Iris pigment epithelial cell (primary cell): ENCODE measurements around the gene FAM184A.

Experiments used
- DNase-seq: peaks from one replicate; pipeline ENCODE4 v3.0.0-alpha.2; 2011; ENCODE audit warnings: low read depth

The FAM184A gene

DNA sequence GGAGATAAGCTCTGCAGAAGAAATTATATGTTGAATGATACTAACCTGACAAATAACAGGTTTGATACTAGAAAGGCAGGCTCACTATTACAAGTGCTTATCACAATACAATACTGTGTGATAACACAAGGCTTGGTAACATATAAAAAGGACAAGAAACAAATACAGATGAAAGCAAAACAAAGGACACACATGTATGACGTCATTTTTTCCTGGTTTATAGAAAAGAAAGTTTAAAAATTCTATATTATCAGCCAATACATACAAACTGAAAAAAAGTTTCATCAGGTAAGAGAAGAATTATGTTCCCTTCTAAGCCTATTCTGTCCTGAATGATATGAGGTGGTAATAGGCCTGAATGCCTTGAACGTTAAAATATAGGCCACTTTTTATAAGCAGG lies 111.2 kb downstream of the FAM184A start:
- DNase-seq = no peak

DNA sequence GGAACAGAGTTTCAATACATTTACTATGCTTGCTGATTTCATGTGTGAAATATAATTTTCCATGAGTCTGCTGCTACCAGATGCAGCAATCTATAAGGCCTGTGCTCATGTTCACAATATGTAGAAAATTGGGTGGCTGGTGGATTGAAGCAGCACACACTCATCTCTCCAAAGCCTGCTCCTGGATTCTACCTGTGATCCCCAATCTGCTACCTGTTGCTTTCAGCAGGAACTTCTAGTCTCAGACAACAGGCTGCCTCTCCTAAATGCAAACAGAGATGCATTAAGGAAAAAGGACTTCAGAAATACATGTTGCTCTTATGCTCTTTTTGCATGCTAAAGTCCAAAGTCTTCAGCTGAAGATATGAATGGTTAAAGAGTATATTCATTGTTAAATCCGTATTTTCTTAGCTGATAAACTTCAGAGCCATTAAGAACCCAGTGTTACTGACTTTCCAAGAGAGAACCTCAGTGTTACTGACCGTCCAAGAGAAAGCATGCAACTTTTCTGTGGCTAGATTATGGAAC lies 112.6 kb downstream of the FAM184A start:
- DNase-seq = no peak

DNA sequence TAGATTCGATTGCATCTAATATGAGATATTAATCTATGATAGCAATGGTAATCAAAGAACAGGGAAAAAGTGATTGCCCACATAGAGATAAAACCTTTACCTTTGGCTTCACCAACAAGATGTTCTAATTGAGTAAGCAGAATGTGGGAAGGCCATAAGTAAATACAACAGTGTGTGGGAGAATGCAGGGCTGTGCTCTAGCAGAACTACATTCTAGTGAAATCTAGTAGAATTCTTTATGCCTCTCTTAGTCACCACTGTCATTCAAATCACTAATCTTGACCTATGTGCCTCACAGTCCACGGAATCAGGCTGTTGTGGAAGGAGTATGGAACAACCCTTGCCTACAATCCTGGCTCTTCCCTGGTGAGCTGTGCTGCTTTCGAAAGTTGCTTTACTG lies 113.1 kb downstream of the FAM184A start:
- DNase-seq = no peak

DNA sequence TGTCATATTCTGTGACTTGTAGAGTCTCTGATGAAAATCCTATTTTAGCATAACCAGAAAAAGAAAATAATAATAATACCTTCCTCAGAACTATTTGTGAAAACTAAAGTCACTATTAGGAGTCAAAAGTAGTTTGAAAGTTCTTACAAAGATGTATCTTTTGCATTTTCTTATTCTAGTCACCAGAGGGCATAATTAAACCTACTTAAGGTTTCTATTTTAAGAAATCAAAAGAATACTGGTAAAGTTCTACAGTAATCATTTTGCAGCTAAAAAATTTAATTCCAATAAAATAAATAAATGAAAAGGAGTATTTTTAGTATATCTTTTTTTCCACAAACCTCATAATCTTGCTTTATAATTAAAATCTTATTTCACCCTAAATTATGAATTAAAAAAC lies 115.5 kb downstream of the FAM184A start:
- DNase-seq = peak; percentile 20

DNA sequence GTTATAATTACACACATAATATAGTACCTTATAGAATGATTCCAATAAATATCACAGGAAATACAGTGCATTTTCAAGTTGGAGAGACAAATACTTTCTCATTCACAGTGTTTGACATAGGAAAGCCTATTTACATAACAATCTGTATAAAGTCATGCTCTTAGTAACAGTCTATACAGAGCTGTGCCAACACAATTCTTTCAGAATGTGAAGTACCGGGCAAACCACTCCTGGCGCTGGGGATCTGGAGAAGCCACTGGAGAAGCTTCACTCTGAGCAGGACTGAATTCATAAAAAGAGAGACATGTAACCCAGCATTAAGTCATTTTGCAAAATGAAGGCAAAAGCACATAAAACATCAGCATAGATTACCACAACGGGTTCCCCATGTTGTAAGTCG lies 118.6 kb downstream of the FAM184A start:
- no peak for DNase-seq

DNA sequence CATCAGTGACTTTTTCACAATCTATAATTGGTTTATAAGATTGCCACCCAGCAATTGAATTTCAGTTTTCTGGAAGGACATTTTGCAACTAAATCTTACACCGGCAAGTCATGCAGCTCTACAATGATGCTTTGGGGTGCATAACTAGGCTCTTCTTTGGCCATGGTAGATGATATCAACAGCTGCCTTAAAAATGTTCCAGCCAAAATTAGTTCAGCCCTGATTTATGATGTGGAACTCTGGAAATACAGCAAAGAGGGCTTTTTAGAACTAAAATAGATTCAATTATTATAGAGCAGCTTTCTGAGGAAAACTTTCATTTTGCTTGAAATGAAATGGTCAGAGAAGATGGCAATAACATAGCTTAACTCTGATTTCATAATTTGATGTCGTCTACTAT lies 125.1 kb downstream of the FAM184A start:
- no peak for DNase-seq

DNA sequence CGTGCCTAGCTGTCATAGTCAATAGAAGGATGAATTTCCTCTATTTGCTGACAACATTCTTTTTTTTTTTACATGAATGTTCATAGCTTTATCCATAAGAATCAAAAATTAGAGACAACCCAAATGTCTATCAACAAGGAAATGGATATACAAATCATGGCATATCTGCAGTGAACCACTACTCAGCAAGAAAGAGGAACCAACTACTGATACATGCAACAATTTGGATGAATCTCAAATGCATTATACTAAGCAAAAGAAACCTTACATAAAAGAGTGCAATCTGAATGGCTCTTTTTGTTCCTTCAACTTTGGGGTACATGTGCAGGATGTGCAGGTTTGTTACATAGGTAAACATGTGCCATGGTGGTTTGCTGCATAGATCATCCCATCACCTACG lies 125.8 kb downstream of the FAM184A start:
- no peak for DNase-seq

DNA sequence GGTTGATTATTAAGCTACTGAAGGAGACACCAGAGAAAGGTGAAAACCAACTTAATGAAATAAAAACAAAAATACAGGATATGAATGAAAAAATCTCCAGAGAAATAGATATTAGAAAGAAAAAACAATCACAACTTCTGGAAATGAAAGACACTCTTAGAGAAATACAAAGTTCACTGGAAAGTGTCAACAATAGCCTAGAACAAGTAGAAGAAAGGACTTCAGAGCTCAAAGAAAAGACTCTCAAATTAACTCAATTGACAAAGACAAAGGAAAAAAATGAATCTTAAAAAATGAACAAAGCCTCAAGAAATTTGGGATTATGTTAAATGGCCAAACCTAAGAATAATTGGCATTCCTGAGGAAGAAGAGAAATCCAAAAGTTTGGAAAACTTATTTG lies 133.2 kb downstream of the FAM184A start:
- no peak for DNase-seq

DNA sequence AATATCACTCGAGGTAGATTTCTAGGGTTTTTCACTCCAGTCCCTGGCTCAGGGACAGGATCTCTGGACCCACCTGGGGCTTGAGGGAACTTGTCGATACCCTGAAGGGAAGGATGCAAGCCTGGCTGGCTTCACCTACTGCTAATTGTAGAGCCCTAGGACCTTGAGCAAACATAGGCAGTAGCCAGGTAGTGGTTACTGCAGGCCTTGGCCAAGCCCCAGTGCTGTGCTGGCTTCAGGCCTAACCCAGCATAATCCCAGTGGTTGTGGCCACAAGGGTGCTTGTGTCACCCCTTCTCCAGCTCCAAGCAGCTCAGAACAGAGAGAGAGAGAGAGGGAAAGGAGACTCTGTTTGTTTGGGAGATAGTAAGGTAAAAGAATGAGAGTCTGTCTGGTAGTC lies 137.7 kb downstream of the FAM184A start:
- DNase-seq = peak; percentile 2

DNA sequence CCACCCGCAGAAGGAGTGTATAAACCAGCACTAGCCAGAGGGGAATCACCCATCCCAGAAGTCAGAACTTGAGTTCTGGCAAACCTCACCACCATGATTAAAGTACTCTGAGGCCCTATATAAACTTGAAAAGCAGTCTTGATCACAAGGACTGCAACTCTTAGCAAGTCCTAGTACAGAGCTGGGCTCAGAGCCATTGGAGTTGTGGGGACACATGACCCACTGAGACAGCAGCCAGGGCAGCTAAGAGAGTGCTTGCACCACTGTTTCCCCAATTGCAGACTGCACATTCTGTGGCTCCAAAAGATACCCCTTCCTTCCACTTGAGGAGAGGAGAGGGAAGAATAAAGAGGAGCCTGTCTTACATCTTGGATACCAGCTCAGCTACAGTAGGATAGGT lies 138.8 kb downstream of the FAM184A start:
- DNase-seq = no peak

DNA sequence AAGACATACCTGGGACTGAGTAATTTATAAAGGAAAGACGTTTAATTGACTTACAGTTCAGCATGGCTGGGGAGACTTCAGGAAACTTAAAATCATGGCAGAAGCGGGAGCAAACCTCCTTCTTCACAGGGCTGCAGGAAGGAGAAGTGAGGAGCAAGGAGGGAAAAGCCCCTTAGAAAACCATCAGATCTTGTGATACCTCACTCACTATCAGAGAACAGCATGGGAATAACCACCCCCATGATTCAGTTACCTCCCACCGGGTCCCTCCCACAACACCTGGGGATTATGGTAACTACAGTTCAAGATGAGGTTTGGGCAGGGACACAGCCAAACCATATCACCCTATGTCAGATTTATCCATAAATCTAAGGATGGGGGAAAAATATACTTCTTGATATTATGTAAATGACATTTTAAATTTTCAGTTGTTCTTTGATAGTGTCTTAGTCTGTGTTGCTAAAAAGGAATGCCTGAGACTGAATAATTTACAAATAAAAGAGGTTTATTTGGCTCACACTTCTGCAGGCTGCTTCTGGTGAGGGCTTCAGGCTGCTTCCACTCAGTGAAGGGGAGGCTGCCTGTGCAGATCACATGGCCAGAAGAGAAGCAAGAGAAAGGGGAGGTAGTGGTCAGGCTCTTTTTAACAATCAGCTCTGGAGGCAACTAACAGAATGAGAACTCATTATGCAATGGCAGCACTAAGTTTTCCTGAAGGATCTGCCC lies 142.3 kb downstream of the FAM184A start:
- DNase-seq = no peak

DNA sequence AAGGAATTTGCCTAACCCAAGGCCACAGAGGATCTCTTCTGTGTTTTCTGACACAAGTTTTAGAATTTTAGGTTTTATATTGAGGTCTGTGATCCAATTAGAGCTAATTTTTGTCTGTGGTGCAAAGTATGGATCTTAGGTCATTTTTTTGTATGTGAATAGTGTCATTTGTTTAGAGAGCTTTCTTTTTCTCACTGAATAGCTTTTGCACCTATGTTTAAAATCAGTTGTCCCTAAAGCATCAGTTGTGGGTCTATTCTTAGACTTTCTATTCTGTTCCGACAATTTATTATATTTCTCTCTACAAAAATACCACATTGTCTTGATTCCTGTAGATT lies 143.2 kb downstream of the FAM184A start:
- DNase-seq = no peak

DNA sequence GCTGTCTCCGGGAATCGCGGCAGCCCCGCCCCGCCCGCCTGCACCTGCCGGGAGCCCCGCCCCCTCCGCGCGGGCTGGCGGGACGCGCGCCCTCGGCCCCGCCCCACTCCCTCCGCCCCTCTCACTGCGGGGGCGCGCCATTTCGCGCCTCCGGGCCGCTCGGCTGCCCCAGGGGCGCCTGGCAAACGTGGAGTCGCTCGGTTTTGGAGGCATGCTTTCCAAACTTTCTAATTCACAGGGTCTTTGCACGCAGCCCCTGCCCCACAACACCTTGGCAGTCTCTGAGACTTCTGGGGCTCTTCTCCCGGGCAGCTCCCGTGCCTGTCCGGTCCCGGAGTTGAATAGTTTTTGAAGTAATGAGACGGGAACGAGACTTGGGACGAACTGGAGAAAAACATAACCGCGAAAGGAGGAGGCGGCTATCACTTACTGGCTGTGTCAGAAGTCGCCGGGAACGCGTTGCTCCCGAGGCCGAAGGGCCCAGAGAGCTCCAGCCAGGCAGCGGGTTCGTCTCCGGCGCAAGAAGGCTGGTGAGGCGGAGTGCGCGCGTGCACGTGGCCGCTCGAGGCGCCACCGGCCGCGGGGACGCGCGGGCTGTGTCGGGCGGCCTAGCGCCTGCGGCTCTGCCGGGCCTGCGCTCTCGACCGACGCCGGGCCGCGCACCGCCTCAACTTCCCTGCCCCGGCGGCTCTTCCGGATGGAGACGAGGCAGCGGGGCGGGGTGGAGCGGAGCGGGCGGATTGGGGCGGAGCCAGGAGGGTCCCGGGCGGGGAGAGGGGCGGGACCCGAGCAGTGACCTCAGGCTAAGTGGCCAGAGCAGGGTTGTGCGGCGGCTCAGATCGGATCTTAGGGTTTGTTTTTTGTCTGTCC lies 143.8 kb downstream of the FAM184A start, which contains the start of gene MCM9:
Gene MCM9, minus strand, starts transcription at position 699 of the 870 bp plus-strand sequence. CDS start 3,436 bp downstream, outside the sequence.
- peak; percentile 90 for DNase-seq

DNA sequence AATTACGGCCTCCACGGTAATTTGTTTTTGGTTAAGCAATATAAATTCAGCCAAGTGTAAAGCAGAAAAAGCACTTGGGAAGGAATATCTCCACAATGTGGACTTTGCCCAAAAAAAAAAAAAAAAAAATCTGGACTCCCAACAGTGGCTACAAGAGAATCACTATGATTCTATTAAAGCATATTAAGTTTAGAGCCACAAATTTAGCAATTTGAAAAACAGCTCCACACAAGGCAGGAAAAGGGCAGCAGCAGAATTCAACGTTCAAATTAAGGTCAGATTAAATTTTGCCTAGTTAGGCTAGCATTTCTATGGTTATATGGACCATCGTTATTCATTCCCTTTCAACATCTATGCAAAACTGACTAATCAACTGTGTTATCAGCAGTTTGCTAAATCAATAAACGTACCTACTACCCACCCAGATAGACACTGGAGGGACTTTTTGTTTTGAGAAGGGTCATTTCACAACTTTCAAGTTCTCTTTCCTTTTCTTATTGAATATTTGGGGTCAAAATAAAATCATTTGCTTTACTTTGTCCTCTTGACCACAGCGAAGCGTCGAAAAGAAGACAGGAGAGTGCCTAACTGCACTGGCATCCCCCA lies 144.5 kb downstream of the FAM184A start:
- DNase-seq = no peak

DNA sequence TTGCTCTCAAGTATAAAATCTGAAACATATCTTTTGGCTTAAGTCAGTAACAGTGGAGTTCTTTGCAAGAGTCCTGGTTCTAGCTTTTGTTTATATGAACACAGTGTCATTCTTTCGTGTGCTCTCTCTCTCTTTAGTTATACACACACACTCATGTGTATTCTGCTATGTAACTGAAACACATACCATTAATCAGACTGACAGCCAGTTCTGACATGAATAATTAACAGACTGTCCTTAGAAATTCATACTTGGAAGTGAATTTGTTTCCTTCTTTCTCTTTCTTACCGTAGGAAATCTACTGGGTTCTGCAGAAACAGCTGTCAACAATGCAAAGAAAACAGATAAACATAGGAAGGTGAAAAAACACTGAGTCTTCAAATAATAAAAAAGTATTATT lies 146.0 kb downstream of the FAM184A start:
- DNase-seq = no peak

DNA sequence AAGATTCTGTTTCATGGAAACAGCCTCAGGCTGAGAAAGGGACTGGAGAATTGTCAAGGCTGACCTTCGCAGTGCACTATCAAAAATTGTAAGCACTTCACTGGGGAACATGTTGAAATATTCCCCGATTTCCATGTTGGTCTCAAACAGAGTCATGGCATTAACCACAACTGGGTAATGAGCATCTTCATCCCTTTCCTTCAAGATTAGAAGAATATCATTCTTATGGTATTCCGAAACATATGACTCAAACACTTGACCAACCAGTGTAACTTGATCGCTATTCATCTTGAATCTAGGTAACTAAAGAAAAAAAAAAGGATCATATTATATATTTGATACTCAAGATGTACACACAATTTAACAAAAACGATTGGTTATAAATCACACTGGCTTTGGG lies 147.0 kb downstream of the FAM184A start:
- no peak for DNase-seq

DNA sequence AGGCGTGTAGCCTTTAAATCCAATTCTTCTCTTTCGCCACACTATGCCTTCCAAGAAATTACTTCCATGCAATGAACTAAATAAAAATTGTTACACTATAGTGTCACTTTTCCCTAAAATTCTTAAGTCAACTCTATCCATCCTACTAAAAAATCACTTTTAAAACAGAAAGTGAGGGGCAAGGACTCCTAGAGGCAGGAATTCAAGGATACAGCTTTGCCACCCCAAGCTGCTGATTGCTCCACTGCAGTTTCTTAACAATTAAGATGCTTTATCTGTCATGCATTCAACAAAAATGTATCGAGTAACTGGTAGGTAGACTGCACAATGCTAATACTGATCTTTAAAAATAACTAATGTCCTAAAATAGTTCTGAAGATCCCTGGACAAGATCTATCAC lies 147.8 kb downstream of the FAM184A start:
- DNase-seq = peak; percentile 10

DNA sequence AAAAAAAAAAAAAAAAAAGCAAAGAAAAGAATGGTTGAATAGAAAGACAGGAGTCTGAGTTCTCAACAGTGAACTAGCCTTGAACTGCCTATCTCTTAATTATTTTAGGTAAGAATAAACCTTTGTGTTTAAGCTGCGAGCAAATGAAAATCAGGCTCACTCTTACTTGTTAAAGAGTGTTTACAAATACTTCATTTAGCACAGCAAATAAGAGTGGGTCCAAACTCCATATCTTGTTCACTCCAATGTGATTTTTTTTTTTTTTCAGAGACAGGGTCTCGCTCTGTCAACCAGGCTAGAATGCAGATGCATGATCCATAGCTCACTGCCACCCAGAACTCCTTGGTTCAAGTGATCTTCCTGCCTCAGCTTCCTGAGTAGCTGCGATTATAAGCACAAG lies 155.4 kb downstream of the FAM184A start:
- DNase-seq = no peak

DNA sequence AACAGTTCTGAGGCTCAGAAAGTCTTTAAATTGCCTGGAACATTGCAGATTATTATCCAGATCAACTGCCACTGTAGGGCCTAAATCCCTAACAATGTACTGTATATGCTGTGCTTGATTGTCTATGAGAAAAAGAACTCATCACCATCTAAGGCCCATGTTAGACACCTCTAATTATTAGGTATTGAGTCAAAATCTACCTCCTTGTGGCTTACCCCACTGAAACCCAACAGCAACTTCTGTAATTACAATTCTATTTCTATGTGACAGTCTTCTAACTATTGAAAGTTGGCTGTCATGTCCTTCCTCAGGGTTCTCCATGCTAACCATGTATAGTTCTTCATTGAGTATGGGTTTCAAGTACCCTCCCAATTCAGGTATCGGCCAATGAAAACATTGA lies 157.4 kb downstream of the FAM184A start:
- no peak for DNase-seq

DNA sequence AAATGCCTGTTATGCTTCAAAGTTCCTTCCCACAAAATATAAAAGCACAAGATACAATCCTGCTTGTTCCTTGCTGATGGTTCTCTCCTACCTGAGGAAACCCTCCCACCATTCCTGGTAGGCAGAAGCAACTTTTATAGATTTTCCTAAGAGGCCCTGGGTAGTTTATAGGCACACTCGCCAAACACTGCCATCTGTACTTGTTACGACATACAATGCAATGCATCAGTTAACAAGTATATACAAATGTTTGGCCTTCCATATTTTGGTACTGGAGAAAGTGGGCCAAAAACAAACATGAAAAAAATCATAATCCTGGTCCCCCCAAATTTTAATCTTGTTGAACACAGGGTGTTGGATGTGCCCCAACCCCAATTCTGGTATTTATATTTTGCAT lies 160.1 kb downstream of the FAM184A start:
- DNase-seq = no peak

DNA sequence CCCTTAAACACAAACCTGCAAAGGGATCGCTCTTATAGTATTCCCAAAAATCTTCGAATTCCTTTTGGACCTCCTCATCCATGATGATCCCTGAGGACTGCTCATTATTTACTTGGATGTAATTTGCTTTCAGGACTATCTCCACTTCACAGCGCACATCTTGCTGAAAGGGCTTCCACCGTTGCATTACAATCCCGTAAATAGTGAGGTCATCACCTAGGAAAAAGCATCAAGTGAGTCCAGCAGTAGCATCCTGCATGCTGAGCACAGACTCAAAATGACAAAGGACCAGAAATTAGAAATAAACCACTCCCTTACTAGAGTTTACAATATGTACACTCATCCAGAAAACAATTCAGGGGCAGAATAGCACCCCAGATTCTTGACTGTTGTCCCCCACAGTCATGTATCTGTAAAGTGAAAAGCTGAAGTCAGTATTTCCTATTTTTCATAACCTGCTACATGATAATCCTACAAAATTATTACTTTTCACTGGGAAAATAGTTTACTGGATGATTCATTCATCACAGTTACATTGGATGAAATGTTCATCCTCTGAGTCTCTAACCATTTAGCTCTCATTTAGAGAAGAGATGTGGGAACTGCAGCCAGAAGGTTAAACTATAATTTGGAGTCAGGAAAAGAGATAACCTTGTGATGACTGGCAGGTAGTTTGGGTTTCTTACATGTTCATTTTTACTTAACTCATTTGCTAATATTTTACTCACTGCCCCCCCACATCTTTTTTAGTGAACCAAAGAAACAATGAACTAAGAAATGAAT lies 160.7 kb downstream of the FAM184A start:
- DNase-seq = peak; percentile 16

DNA sequence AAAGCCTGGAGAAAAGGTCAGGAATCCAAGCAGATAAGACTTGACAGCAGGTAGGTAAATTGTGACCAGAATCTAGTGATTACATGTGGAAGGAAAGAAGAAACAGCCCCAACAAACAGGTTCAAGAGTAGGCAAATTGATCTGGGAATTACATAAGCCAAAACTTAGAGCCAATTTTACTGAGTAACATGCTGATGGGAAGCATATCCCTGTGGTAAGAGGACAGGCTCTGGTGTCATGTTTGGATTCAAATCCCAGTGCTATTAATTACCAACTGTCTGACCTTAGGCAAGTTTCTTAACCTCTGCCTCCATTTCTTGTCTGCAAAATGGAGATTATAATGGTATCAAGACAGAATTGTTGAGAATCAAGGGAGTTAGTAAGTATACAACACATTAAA lies 163.9 kb downstream of the FAM184A start:
- no peak for DNase-seq
